ENCODE results near the gene BHLHE23.

Gene BHLHE23

DNA sequence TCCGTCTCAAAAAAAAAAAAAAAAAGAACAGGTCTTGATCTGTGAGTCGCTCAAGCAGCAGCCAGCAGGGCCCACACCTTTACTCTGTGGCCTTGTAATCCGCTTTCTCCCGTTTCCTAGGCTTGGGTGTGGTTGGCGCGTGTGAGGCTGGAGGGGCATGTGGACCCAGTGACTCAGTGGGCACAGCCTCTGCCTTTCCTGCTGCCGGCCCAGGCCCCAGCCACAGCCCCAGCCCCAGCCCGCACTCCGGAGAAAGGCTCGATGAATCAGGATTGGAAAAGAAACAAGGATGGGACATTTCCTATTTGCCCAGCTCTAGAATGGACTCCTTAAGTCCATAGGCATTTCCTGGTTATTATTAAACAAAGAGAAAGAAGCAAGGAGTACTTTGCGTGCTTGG lies 4.3 kb downstream of the BHLHE23 start:
- TF ChIP-seq CTCF (conservative IDR thresholded peaks at IDR 0.05; ENCODE audit: low read depth), result no peak
- ChIA-PET POLR2A (ENCODE audit: low non-redundant PET) (no interaction called here), CTCF (interaction anchor here (0.6 to 3.4 kb wide), 5 partner anchors 9 to 102 kb away, joined by 3 to 21 read pairs (median 5); no protein-coding TSS in a partner anchor)
- no peak for DNase-seq (ENCODE audit: low spot score)
- H3K27ac ChIP-seq, result no peak overlapping the region

DNA sequence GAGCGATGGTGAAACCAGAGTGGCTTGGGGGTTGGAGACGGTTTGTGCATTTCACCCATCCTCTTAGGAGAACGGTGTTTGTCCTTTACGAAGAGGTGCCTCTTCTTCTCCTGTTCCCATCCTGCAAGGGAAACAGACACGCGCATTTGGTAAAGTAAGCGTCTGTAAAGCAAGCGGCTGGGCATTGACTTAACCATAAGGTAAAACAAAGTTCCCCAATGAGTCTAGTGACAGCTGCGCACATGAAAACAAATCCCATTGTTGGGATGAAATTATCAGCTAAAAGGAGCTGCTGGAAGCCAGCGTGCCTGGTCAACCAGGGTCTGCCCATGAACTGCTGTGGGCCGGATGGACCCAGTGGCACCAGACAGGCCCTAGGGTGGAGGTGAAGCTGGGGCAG lies 5.8 kb downstream of the BHLHE23 start:
- no peak for TF ChIP-seq CTCF (conservative IDR thresholded peaks at IDR 0.05; ENCODE audit: low read depth)
- H3K27ac ChIP-seq, result no peak overlapping the region
- POLR2A ChIA-PET (ENCODE audit: low non-redundant PET), result no interaction called here
- no peak for DNase-seq (ENCODE audit: low spot score)
- CTCF ChIA-PET, result interaction anchor here (0.9 to 3.4 kb wide), 4 partner anchors 10 to 385 kb away, joined by 3 to 21 read pairs (median 6); no protein-coding TSS in a partner anchor

- DNase-seq (ENCODE audit: low spot score), result no peak
- POLR2A ChIA-PET (ENCODE audit: low non-redundant PET), result no interaction called here
- no peak overlapping the region for H3K27ac ChIP-seq
- TF ChIP-seq CTCF (conservative IDR thresholded peaks at IDR 0.05; ENCODE audit: low read depth), result no peak
- CTCF ChIA-PET, result no interaction called here
Measured at GRCh38 chr20:63000036-63000435, 6.7 kb downstream of the BHLHE23 start.

DNA sequence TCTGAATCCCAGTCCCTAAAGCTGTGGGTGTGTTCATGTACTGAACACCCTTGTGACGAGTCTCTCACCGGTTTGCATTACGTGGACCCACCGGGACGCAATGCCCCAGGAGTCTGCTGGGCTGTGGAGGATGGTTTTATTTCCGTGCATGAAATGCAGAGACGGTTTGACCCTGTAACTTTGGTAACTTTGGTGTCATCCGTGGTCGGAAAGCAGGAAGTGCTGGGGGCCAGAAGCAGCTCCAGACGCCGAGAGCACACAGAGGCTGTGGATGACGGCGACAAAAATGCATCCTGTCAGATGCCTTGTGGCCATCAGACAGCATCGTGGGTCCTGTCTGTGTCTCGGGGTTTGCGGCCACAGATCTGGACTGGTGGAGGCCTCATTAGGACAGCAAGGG lies 7.2 kb downstream of the BHLHE23 start:
- TF ChIP-seq CTCF (conservative IDR thresholded peaks at IDR 0.05; ENCODE audit: low read depth), result no peak
- CTCF ChIA-PET, result interaction anchor here (0.6 to 1.8 kb wide), 2 partner anchors 10 to 73 kb away, joined by 3 to 7 read pairs; no protein-coding TSS in a partner anchor
- H3K27ac ChIP-seq, result no peak overlapping the region
- POLR2A ChIA-PET (ENCODE audit: low non-redundant PET), result no interaction called here
- DNase-seq (ENCODE audit: low spot score), result no peak

DNA sequence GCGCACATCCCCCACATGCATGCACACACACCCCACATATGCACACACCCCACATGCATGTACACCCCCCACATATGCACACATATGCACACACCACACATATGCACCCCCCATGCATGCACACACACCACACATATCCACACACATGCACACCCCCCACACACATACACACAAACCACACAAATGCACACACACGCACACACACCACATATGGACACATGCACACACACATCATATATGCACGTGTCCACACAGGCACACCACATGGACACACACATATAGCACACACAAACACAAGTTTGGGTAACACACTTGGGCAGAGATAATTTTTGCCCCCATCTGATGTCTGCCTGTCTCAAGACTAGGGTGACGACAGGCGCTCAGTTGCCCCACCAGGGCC lies 8.3 kb downstream of the BHLHE23 start:
- CTCF ChIA-PET, result interaction anchor here (1.8 kb wide), 1 partner anchor 11 kb away, joined by 7 read pairs; no protein-coding TSS in a partner anchor

GRCh38 chr20:62997417-62998035 lies 9.2 kb downstream of the BHLHE23 start:
- ChIA-PET CTCF (interaction anchor here (1.8 kb wide), 1 partner anchor 25 kb away, joined by 4 read pairs; no protein-coding TSS in a partner anchor), POLR2A (ENCODE audit: low non-redundant PET) (no interaction called here)
- H3K27ac ChIP-seq, result no peak overlapping the region
- no peak for TF ChIP-seq CTCF (conservative IDR thresholded peaks at IDR 0.05; ENCODE audit: low read depth)
- no peak for DNase-seq (ENCODE audit: low spot score)

More for the DNA sequence above, 8.3 kb downstream of the BHLHE23 start:
- H3K27ac ChIP-seq, result no peak overlapping the region
- POLR2A ChIA-PET (ENCODE audit: low non-redundant PET), result no interaction called here
- TF ChIP-seq CTCF (conservative IDR thresholded peaks at IDR 0.05; ENCODE audit: low read depth), result no peak
- DNase-seq (ENCODE audit: low spot score), result no peak

Measured in RWPE1 (cell line).